Thoracic aorta (tissue), 2 donors: ENCODE measurements around the gene DDX1. TPM values are rescaled to one million over a fixed set of nuclear protein-coding genes. Genes with fewer than 3 reads are reported as not detected.

Experiments used
- ATAC-seq: fragments of 150-250 bp; one replicate; pipeline ENCODE4 v1.8.0; 2017; ENCODE audit warnings: low read depth; ENCODE audit not compliant: insufficient number of reproducible peaks, low FRiP score
- DNase-seq: peaks from one replicate; pipeline ENCODE4 v3.0.0-alpha.2; 2020; ENCODE audit warnings: low spot score
- H3K27ac ChIP-seq, 2 donors: fragments of 200-600 bp; sonication (generic); 1 replicate in 1 of 2; 2 replicates in 1 of 2; pipeline ENCODE4 v1.5.1; 2016; ENCODE audit warnings: mild to moderate bottlenecking in 2 of 2, moderate library complexity in 2 of 2
- H3K27me3 ChIP-seq: fragments of 200-600 bp; sonication (generic); replicated peaks from 2 replicates; pipeline ENCODE4 v1.6.0; 2016; ENCODE audit warnings: mild to moderate bottlenecking; ENCODE audit not compliant: insufficient read depth
- H3K36me3 ChIP-seq: fragments of 200-600 bp; sonication (generic); one replicate; pipeline ENCODE4 v1.5.1; 2016
- H3K4me1 ChIP-seq, 2 donors: fragments of 200-600 bp; sonication (generic); 1 replicate in 1 of 2; 2 replicates in 1 of 2; pipeline versions ENCODE4 v1.5.1 to v1.6.0; 2016; ENCODE audit warnings: low read depth in 2 of 2, mild to moderate bottlenecking in 1 of 2; ENCODE audit not compliant: control insufficient read depth in 1 of 2
- H3K4me3 ChIP-seq: fragments of 200-600 bp; sonication (generic); 2 replicates; pipeline ENCODE4 v1.5.1; 2016; ENCODE audit warnings: mild to moderate bottlenecking
- H3K9me3 ChIP-seq: fragments of 200-600 bp; sonication (generic); 2 replicates; pipeline ENCODE4 v1.5.1; 2016
- CTCF ChIP-seq: fragments of 200-600 bp; sonication (generic); IDR thresholded peaks from one replicate; pipeline ENCODE4 v1.5.1; 2019; ENCODE audit warnings: antibody characterized with exemption
- total RNA-seq, 2 donors: library from RNA; depleted of rRNA; stranded (reverse); fragments of >200 nt; gene quantifications; one replicate each; pipeline versions ENCODE4 v1.1.0 to v1.2.3, GENCODE V29; 2016

The DDX1 gene
- total RNA-seq, 2 donors from 2014 or later = 58.3 to 61.3 TPM

- Histone ChIP-seq H3K4me3 (no peak overlapping the region), H3K27me3 (no peaks in the 10 kb centered on the region), H3K4me1 (no peaks in the 10 kb centered on the region), H3K27ac (no peak overlapping the region), H3K9me3 (no peaks in the 10 kb centered on the region), H3K36me3 (no peaks in the 10 kb centered on the region)
- no peak for ATAC-seq
- DNase-seq = no peak
- no peak for TF ChIP-seq CTCF
Observed at GRCh38 chr2:15658911-15659310, 67.2 kb downstream of the DDX1 start.

GRCh38 chr2:15660491-15661294, 69.0 kb downstream of the DDX1 start:
- no peaks in the 10 kb centered on the region for H3K36me3 ChIP-seq
- no peaks in the 10 kb centered on the region for H3K4me1 ChIP-seq
- ATAC-seq (no peak), DNase-seq (no peak)
- no peak overlapping the region for H3K27ac ChIP-seq
- H3K4me3 ChIP-seq = no peak overlapping the region
- no peak for TF ChIP-seq CTCF
- no peaks in the 10 kb centered on the region for H3K9me3 ChIP-seq
- no peaks in the 10 kb centered on the region for H3K27me3 ChIP-seq

- Histone ChIP-seq H3K4me1 (no peaks in the 10 kb centered on the region), H3K9me3 (no peaks in the 10 kb centered on the region), H3K4me3 (no peak overlapping the region), H3K27ac (no peak overlapping the region), H3K36me3 (no peaks in the 10 kb centered on the region), H3K27me3 (no peaks in the 10 kb centered on the region)
- ATAC-seq (no peak), DNase-seq (no peak)
- no peak for TF ChIP-seq CTCF
Observed at GRCh38 chr2:15661295-15661569, 69.6 kb downstream of the DDX1 start.

GRCh38 chr2:15662026-15662425, 70.4 kb downstream of the DDX1 start:
- no peaks in the 10 kb centered on the region for H3K27me3 ChIP-seq
- DNase-seq = no peak
- H3K4me1 ChIP-seq = no peaks in the 10 kb centered on the region
- H3K9me3 ChIP-seq = no peaks in the 10 kb centered on the region
- H3K27ac ChIP-seq = no peak overlapping the region
- no peak overlapping the region for H3K4me3 ChIP-seq
- TF ChIP-seq CTCF = no peak
- no peak for ATAC-seq
- H3K36me3 ChIP-seq = no peaks in the 10 kb centered on the region

- Histone ChIP-seq H3K36me3 (no peaks in the 10 kb centered on the region), H3K9me3 (no peaks in the 10 kb centered on the region), H3K27ac (no peak overlapping the region), H3K4me1 (no peaks in the 10 kb centered on the region), H3K4me3 (no peak overlapping the region), H3K27me3 (no peaks in the 10 kb centered on the region)
- no peak for ATAC-seq
- DNase-seq = no peak
- TF ChIP-seq CTCF = no peak
Observed at GRCh38 chr2:15662579-15662978, 70.9 kb downstream of the DDX1 start.
